SK-N-SH treated with all-trans-retinoic acid at 6 μM for 48 hours (cell line): ENCODE data around the gene KCNH1.

Source experiments
- ATAC-seq: fragments of 200-7000 bp; cut with Tn5 transposase; 3 replicates; pipeline ENCODE4 v1.9.1; 2020; ENCODE audit warnings: mild to moderate bottlenecking, moderate library complexity
- ARNTL ChIP-seq: fragments of 450-650 bp; formaldehyde crosslinking; IDR thresholded peaks from 2 replicates; pipeline ENCODE4 v1.5.0; 2020; ENCODE audit warnings: low read depth, mild to moderate bottlenecking, moderate library complexity, borderline replicate concordance
- BACH2 ChIP-seq: fragments of 250-450 bp; sonication (Bioruptor Pico); IDR thresholded peaks from 2 replicates; pipeline ENCODE4 v1.9.0; 2021; ENCODE audit warnings: mild to moderate bottlenecking, borderline replicate concordance
- CREB5 ChIP-seq: fragments of 250-450 bp; sonication (Bioruptor Pico); IDR thresholded peaks from 2 replicates; pipeline ENCODE4 v1.5.1; 2020; ENCODE audit warnings: low read depth, mild to moderate bottlenecking, moderate library complexity
- CSRNP3 ChIP-seq: fragments of 250-450 bp; sonication (Bioruptor Pico); IDR thresholded peaks from 2 replicates; pipeline ENCODE4 v1.5.1; 2021; ENCODE audit warnings: mild to moderate bottlenecking, moderate library complexity
- ESRRG ChIP-seq: fragments of 250-450 bp; sonication (Bioruptor Pico); IDR thresholded peaks from 2 replicates; pipeline ENCODE4 v1.6.1; 2021; ENCODE audit warnings: mild to moderate bottlenecking
- GLIS3 ChIP-seq: fragments of 250-450 bp; sonication (Bioruptor Pico); IDR thresholded peaks from 2 replicates; pipeline ENCODE4 v1.5.0; 2020; ENCODE audit warnings: mild to moderate bottlenecking, moderate library complexity
- ISL1 ChIP-seq: fragments of 250-450 bp; sonication (Bioruptor Pico); IDR thresholded peaks from 2 replicates; pipeline ENCODE4 v2.1.2; 2022; ENCODE audit warnings: mild to moderate bottlenecking, moderate library complexity
- OSR1 ChIP-seq: fragments of 250-450 bp; sonication (Bioruptor Pico); IDR thresholded peaks from 2 replicates; pipeline ENCODE4 v1.8.0; 2022; ENCODE audit warnings: moderate library complexity, mild to moderate bottlenecking, inconsistent platforms
- PATZ1 ChIP-seq: fragments of 250-450 bp; sonication (Bioruptor Pico); IDR thresholded peaks from 2 replicates; pipeline ENCODE4 v1.8.0; 2020; ENCODE audit warnings: mild to moderate bottlenecking, moderate library complexity, borderline replicate concordance
- POU6F1 ChIP-seq: fragments of 250-450 bp; sonication (Bioruptor Pico); IDR thresholded peaks from 2 replicates; pipeline ENCODE4 v1.8.0; 2021; ENCODE audit warnings: low read depth, mild to moderate bottlenecking, moderate library complexity, borderline replicate concordance
- RARB ChIP-seq: fragments of 250-450 bp; sonication (Bioruptor Pico); IDR thresholded peaks from 2 replicates; pipeline ENCODE4 v1.8.0; 2021; ENCODE audit warnings: mild to moderate bottlenecking, moderate library complexity
- SNAI2 ChIP-seq: fragments of 250-450 bp; sonication (Bioruptor Pico); IDR thresholded peaks from 2 replicates; pipeline ENCODE4 v1.5.0; 2020; ENCODE audit warnings: mild to moderate bottlenecking, moderate library complexity
- TCF4 ChIP-seq: fragments of 250-450 bp; sonication (Bioruptor Pico); IDR thresholded peaks from 2 replicates; pipeline ENCODE4 v1.8.0; 2021; ENCODE audit warnings: mild to moderate bottlenecking, moderate library complexity, borderline replicate concordance
- TOX ChIP-seq: fragments of 250-450 bp; sonication (Bioruptor Pico); IDR thresholded peaks from 2 replicates; pipeline ENCODE4 v1.8.0; 2021; ENCODE audit warnings: mild to moderate bottlenecking, moderate library complexity, borderline replicate concordance
- TSHZ2 ChIP-seq: fragments of 250-450 bp; sonication (Bioruptor Pico); IDR thresholded peaks from 2 replicates; pipeline ENCODE4 v1.5.0; 2020; ENCODE audit warnings: mild to moderate bottlenecking, moderate library complexity
- ZFP3 ChIP-seq: fragments of 250-450 bp; sonication (Bioruptor Pico); IDR thresholded peaks from 2 replicates; pipeline ENCODE4 v1.5.0; 2020; ENCODE audit warnings: mild to moderate bottlenecking, moderate library complexity
- ZNF565 ChIP-seq: fragments of 450-650 bp; formaldehyde crosslinking; conservative IDR thresholded peaks from 2 replicates; pipeline ENCODE4 v1.5.0; 2020; ENCODE audit warnings: low read depth, mild to moderate bottlenecking, moderate library complexity
- ZNF70 ChIP-seq: fragments of 450-650 bp; formaldehyde crosslinking; IDR thresholded peaks from 2 replicates; pipeline ENCODE4 v1.5.0; 2020; ENCODE audit warnings: mild to moderate bottlenecking, moderate library complexity

KCNH1 gene

GRCh38 chr1:211148366-211148765 is 14.4 kb upstream of the KCNH1 start:
- no peak for ATAC-seq
- no peak for TF ChIP-seq TOX
- TF ChIP-seq POU6F1 (CRISPR knock-in tag), result no peak
- TF ChIP-seq CREB5, result no peak
- no peak for TF ChIP-seq ESRRG (CRISPR knock-in tag)
- no peak for TF ChIP-seq ZFP3 (CRISPR knock-in tag)

- no peak for ATAC-seq
- TF ChIP-seq ISL1 (no peak), BACH2 (CRISPR knock-in tag) (no peak), TSHZ2 (no peak), OSR1 (no peak), PATZ1 (no peak), RARB (no peak), SNAI2 (CRISPR knock-in tag) (no peak), GLIS3 (CRISPR knock-in tag) (no peak), ZNF70 (CRISPR knock-in tag) (no peak), ESRRG (CRISPR knock-in tag) (no peak), CREB5 (no peak), ARNTL (no peak), TCF4 (no peak)
- TF ChIP-seq, all 23 proteins: peak for 0
These were observed 12.0 kb upstream of the KCNH1 start for GRCh38 chr1:211145944-211146343.

GRCh38 chr1:211135342-211135950 is 1.5 kb upstream of the KCNH1 start:
- ATAC-seq, result peak; percentile 68
- TF ChIP-seq CREB5 (no peak), ZNF565 (CRISPR knock-in tag) (no peak), OSR1 (no peak), GLIS3 (CRISPR knock-in tag) (no peak), CSRNP3 (CRISPR knock-in tag) (no peak), ESRRG (CRISPR knock-in tag) (no peak), BACH2 (CRISPR knock-in tag) (no peak), ZFP3 (CRISPR knock-in tag) (no peak), TOX (no peak), TSHZ2 (no peak), PATZ1 (no peak), ZNF70 (CRISPR knock-in tag) (no peak), TCF4 (no peak)
